Neural progenitor cell (in vitro differentiated cells): ENCODE data around the gene SEC61A1. TPM values are rescaled to one million over a fixed set of nuclear protein-coding genes. Genes with fewer than 3 reads are reported as not detected.

Experiments used
- DNase-seq: peaks from one replicate; pipeline ENCODE4 v3.0.0-alpha.2; 2016; ENCODE audit warnings: low spot score
- H2AFZ ChIP-seq: fragments of 200-600 bp; sonication (generic); replicated peaks from 2 replicates; pipeline ENCODE4 v1.6.1; 2016; ENCODE audit warnings: antibody characterized with exemption
- H3F3A ChIP-seq: fragments of 200-600 bp; sonication (generic); 2 replicates; pipeline ENCODE4 v1.6.1; 2016; ENCODE audit warnings: antibody characterized with exemption, low read depth
- H3K27ac ChIP-seq: fragments of 200-600 bp; sonication (generic); 2 replicates; pipeline ENCODE4 v1.5.1; 2016; ENCODE audit warnings: mild to moderate bottlenecking
- H3K27me3 ChIP-seq: fragments of 200-600 bp; sonication (generic); 2 replicates; pipeline ENCODE4 v1.6.1; 2016; ENCODE audit warnings: mild to moderate bottlenecking, moderate library complexity
- H3K36me3 ChIP-seq: fragments of 200-600 bp; sonication (generic); 2 replicates; pipeline ENCODE4 v1.5.1; 2016
- H3K4me1 ChIP-seq: fragments of 200-600 bp; sonication (generic); 2 replicates; pipeline ENCODE4 v1.6.1; 2016; ENCODE audit warnings: mixed run types
- H3K4me2 ChIP-seq: fragments of 200-600 bp; sonication (generic); 2 replicates; pipeline ENCODE4 v1.6.1; 2016
- H3K4me3 ChIP-seq: fragments of 200-600 bp; sonication (generic); 2 replicates; pipeline ENCODE4 v1.5.1; 2016
- H3K79me2 ChIP-seq: fragments of 200-600 bp; sonication (generic); 2 replicates; pipeline ENCODE4 v1.6.1; 2016; ENCODE audit warnings: low read depth
- H3K9ac ChIP-seq: fragments of 200-600 bp; sonication (generic); 2 replicates; pipeline ENCODE4 v1.6.1; 2016
- H3K9me3 ChIP-seq: fragments of 200-600 bp; sonication (generic); 2 replicates; pipeline ENCODE4 v1.5.1; 2016; ENCODE audit warnings: low read depth
- H4K20me1 ChIP-seq: fragments of 200-600 bp; sonication (generic); 2 replicates; pipeline ENCODE4 v1.6.1; 2016; ENCODE audit warnings: low read depth
- H3K27ac Mint-ChIP-seq: 3 replicates; pipeline ENCODE4 v1.8.0; 2021; ENCODE audit warnings: mixed read lengths
- H3K27me3 Mint-ChIP-seq: 2 replicates; pipeline ENCODE4 v1.8.0; 2022; ENCODE audit warnings: low read depth, mild to moderate bottlenecking, inconsistent platforms, moderate library complexity, mixed read lengths; ENCODE audit not compliant: insufficient read depth
- H3K36me3 Mint-ChIP-seq: 3 replicates; pipeline ENCODE4 v1.8.0; 2021; ENCODE audit warnings: mixed read lengths
- H3K4me1 Mint-ChIP-seq: 3 replicates; pipeline ENCODE4 v1.8.0; 2021; ENCODE audit warnings: mixed read lengths
- H3K4me3 Mint-ChIP-seq: 3 replicates; pipeline ENCODE4 v1.8.0; 2021; ENCODE audit warnings: mild to moderate bottlenecking, moderate library complexity, mixed read lengths
- H3K9me3 Mint-ChIP-seq: 3 replicates; pipeline ENCODE4 v1.8.0; 2020; ENCODE audit warnings: mixed read lengths
- CTCF ChIP-seq: fragments of 200-600 bp; sonication (generic); IDR thresholded peaks from 2 replicates; pipeline ENCODE4 v1.5.1; 2017; ENCODE audit warnings: antibody characterized with exemption, mild to moderate bottlenecking
- EZH2 ChIP-seq: fragments of 200-600 bp; sonication (generic); IDR thresholded peaks from 2 replicates; pipeline ENCODE4 v1.6.1; 2017; ENCODE audit warnings: antibody characterized with exemption, mild to moderate bottlenecking, moderate library complexity
- EZH2phosphoT487 ChIP-seq: fragments of 200-600 bp; sonication (generic); IDR thresholded peaks from 2 replicates; pipeline ENCODE4 v1.6.1; 2017; ENCODE audit warnings: antibody characterized with exemption
- total RNA-seq: library from RNA; depleted of rRNA; stranded (reverse); fragments of >200 nt; gene quantifications from 2 replicates; pipeline ENCODE4 v1.2.3, GENCODE V29; 2015; ENCODE audit warnings: low replicate concordance

Gene SEC61A1
- 79.1 and 92.6 TPM in 2 replicates for total RNA-seq

GRCh38 chr3:128051837-128052594, at the start of gene SEC61A1:
SEC61A1 (plus strand) TSS chr3:128052437; CDS start chr3:128052553, 116 bp downstream.
- Histone ChIP-seq H3K4me2 (peak within 1 kb of the TSS; percentile 96), H3K9me3 (no peaks in the 10 kb centered on the region), H3K9ac (peak within 1 kb of the TSS; percentile 92), H3K27ac (peak within 1 kb of the TSS; percentile 59), H3K36me3 (no peaks in the 10 kb centered on the region), H3K4me1 (peaks cover 13% of the 10 kb centered on the region), H3K27me3 (peaks cover 22% of the 10 kb centered on the region), H3K79me2 (peaks cover 33% of the 10 kb centered on the region), H4K20me1 (peaks cover 22% of the 10 kb centered on the region), H2AFZ (peak within 1 kb of the TSS; percentile 95), H3K4me3 (peak within 1 kb of the TSS; percentile 100), H3F3A (peaks cover 4% of the 10 kb centered on the region)
- Mint-ChIP-seq H3K4me1 (peaks cover 33% of the 10 kb centered on the region), H3K27ac (peak within 1 kb of the TSS; percentile 88), H3K36me3 (peaks cover 4% of the 10 kb centered on the region), H3K4me3 (peak within 1 kb of the TSS; percentile 97), H3K27me3 (no peaks in the 10 kb centered on the region), H3K9me3 (no peaks in the 10 kb centered on the region)
- DNase-seq = peak; percentile 95
- TF ChIP-seq EZH2phosphoT487 (no peak), EZH2 (no peak), CTCF (no peak)

DNA sequence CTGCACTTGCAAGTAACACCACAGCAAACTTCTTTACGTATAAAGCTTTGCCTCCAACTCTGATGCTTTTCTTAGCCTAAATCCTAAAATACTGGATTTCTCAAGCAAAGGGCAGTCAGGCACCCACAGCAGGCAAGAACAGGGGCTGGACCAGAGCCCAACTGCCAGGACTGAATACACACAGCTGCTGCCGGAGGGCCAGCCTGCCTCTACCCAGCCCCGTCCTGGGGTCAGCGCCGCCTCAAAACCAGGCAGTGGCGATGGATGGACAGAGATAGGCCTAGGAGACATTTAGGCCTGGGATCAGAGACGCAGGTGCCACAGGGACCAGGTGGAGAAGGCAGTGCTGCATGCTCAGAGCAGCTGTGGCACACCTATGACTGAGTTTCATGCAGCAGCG, 47.6 kb upstream of the SEC61A1 start:
- Mint-ChIP-seq H3K4me1 (peaks cover 12% of the 10 kb centered on the region), H3K27ac (peak overlapping the region; percentile 51), H3K27me3 (peaks cover 19% of the 10 kb centered on the region), H3K4me3 (no peak overlapping the region), H3K9me3 (peaks cover 5% of the 10 kb centered on the region), H3K36me3 (no peaks in the 10 kb centered on the region)
- H3K9ac ChIP-seq = no peak overlapping the region
- H3K9me3 ChIP-seq = no peaks in the 10 kb centered on the region
- no peak for TF ChIP-seq CTCF
- TF ChIP-seq EZH2 = no peak
- TF ChIP-seq EZH2phosphoT487 = no peak
- no peaks in the 10 kb centered on the region for H3K36me3 ChIP-seq
- peaks cover 19% of the 10 kb centered on the region for H3K4me1 ChIP-seq
- H4K20me1 ChIP-seq = no peaks in the 10 kb centered on the region
- H3K4me3 ChIP-seq = no peak overlapping the region
- H3K79me2 ChIP-seq = no peaks in the 10 kb centered on the region
- H3K4me2 ChIP-seq = no peak overlapping the region
- H3K27ac ChIP-seq = no peak overlapping the region
- H3F3A ChIP-seq = peaks cover 9% of the 10 kb centered on the region
- DNase-seq = no peak
- no peak overlapping the region for H2AFZ ChIP-seq
- H3K27me3 ChIP-seq = no peaks in the 10 kb centered on the region

GRCh38 chr3:128006061-128007032, 45.9 kb upstream of the SEC61A1 start:
- Histone ChIP-seq H4K20me1 (no peaks in the 10 kb centered on the region), H3K4me1 (peaks cover 20% of the 10 kb centered on the region), H3K36me3 (no peaks in the 10 kb centered on the region), H3K79me2 (no peaks in the 10 kb centered on the region), H3K4me3 (peak overlapping the region; percentile 9), H3K4me2 (peak overlapping the region; percentile 43), H3K27me3 (no peaks in the 10 kb centered on the region), H3K27ac (no peak overlapping the region), H3K9ac (no peak overlapping the region), H3F3A (peaks cover 9% of the 10 kb centered on the region), H2AFZ (peak overlapping the region; percentile 66), H3K9me3 (no peaks in the 10 kb centered on the region)
- H3K27ac Mint-ChIP-seq = no peak overlapping the region
- H3K4me1 Mint-ChIP-seq = peaks cover 14% of the 10 kb centered on the region
- no peaks in the 10 kb centered on the region for H3K9me3 Mint-ChIP-seq
- peaks cover 14% of the 10 kb centered on the region for H3K27me3 Mint-ChIP-seq
- no peaks in the 10 kb centered on the region for H3K36me3 Mint-ChIP-seq
- peak; percentile 68 for DNase-seq
- TF ChIP-seq EZH2 (no peak), CTCF (no peak)
- H3K4me3 Mint-ChIP-seq = no peak overlapping the region
